ENCODE measurements around the gene LRRC32. TPM values are rescaled to one million over a fixed set of nuclear protein-coding genes. Genes with fewer than 3 reads are reported as not detected.
"Not testable (repeated sequence)": the region's sequence is repeated elsewhere in the genome, so short reads cannot be mapped to it uniquely, and the experiment has no call there.

LRRC32 gene
- total RNA-seq, 1 donor = 37.6 TPM

GRCh38 chr11:76610871-76611475 lies 59.6 kb downstream of the LRRC32 start:
- H3K27me3 ChIP-seq (ENCODE audit: insufficient read depth, low read length) = no peaks in the 10 kb centered on the region
- no peaks in the 10 kb centered on the region for H3K9me3 ChIP-seq (ENCODE audit: low read depth, low read length)
- peak; percentile 84 for DNase-seq (ENCODE audit: insufficient read length, low spot score, missing footprints)
- no peak overlapping the region for H3K4me3 ChIP-seq (ENCODE audit: insufficient read depth, low read length)
- H3K36me3 ChIP-seq (ENCODE audit: insufficient read depth, low read length) = no peaks in the 10 kb centered on the region
- no peak overlapping the region for H3K27ac ChIP-seq (ENCODE audit: low read depth, low read length)
- no peaks in the 10 kb centered on the region for H3K79me2 ChIP-seq (ENCODE audit: insufficient read depth, low read length)
- H3K4me1 ChIP-seq (ENCODE audit: insufficient read depth, low read length) = peaks cover 24% of the 10 kb centered on the region
- no peak for TF ChIP-seq CTCF (IDR thresholded peaks at IDR 0.05; ENCODE audit: extremely low read depth, low read depth, low read length)
- no peaks in the 10 kb centered on the region for H4K20me1 ChIP-seq (ENCODE audit: insufficient read depth, low read length)
- H2AFZ ChIP-seq (ENCODE audit: low read length) = no peak overlapping the region
- H3K4me2 ChIP-seq (ENCODE audit: insufficient read depth, low read length) = no peak overlapping the region

GRCh38 chr11:76610371-76610770 lies 60.2 kb downstream of the LRRC32 start:
- no peak for TF ChIP-seq CTCF (IDR thresholded peaks at IDR 0.05; ENCODE audit: extremely low read depth, low read depth, low read length)
- no peaks in the 10 kb centered on the region for H3K79me2 ChIP-seq (ENCODE audit: insufficient read depth, low read length)
- H3K36me3 ChIP-seq (ENCODE audit: insufficient read depth, low read length) = no peaks in the 10 kb centered on the region
- H4K20me1 ChIP-seq (ENCODE audit: insufficient read depth, low read length) = no peaks in the 10 kb centered on the region
- no peaks in the 10 kb centered on the region for H3K27me3 ChIP-seq (ENCODE audit: insufficient read depth, low read length)
- no peak overlapping the region for H3K27ac ChIP-seq (ENCODE audit: low read depth, low read length)
- H2AFZ ChIP-seq (ENCODE audit: low read length) = no peak overlapping the region
- DNase-seq (ENCODE audit: insufficient read length, low spot score, missing footprints) = no peak
- H3K4me3 ChIP-seq (ENCODE audit: insufficient read depth, low read length) = no peak overlapping the region
- H3K4me2 ChIP-seq (ENCODE audit: insufficient read depth, low read length) = no peak overlapping the region
- H3K9me3 ChIP-seq (ENCODE audit: low read depth, low read length) = no peaks in the 10 kb centered on the region
- H3K4me1 ChIP-seq (ENCODE audit: insufficient read depth, low read length) = peaks cover 18% of the 10 kb centered on the region

GRCh38 chr11:76609736-76610370 lies 60.7 kb downstream of the LRRC32 start:
- peak; percentile 71 for DNase-seq (ENCODE audit: insufficient read length, low spot score, missing footprints)
- Histone ChIP-seq H3K4me3 (ENCODE audit: insufficient read depth, low read length) (no peak overlapping the region), H3K9me3 (ENCODE audit: low read depth, low read length) (no peaks in the 10 kb centered on the region), H3K4me1 (ENCODE audit: insufficient read depth, low read length) (peaks cover 21% of the 10 kb centered on the region), H3K36me3 (ENCODE audit: insufficient read depth, low read length) (no peaks in the 10 kb centered on the region), H3K27me3 (ENCODE audit: insufficient read depth, low read length) (no peaks in the 10 kb centered on the region), H2AFZ (ENCODE audit: low read length) (peak overlapping the region; percentile 56), H4K20me1 (ENCODE audit: insufficient read depth, low read length) (no peaks in the 10 kb centered on the region), H3K79me2 (ENCODE audit: insufficient read depth, low read length) (no peaks in the 10 kb centered on the region), H3K4me2 (ENCODE audit: insufficient read depth, low read length) (no peak overlapping the region), H3K27ac (ENCODE audit: low read depth, low read length) (no peak overlapping the region)
- no peak for TF ChIP-seq CTCF (IDR thresholded peaks at IDR 0.05; ENCODE audit: extremely low read depth, low read depth, low read length)

- H4K20me1 ChIP-seq (ENCODE audit: insufficient read depth, low read length); DNase-seq (ENCODE audit: insufficient read length, low spot score, missing footprints); H3K27ac ChIP-seq (ENCODE audit: low read depth, low read length); H2AFZ ChIP-seq (ENCODE audit: low read length); H3K4me3 ChIP-seq (ENCODE audit: insufficient read depth, low read length); H3K4me2 ChIP-seq (ENCODE audit: insufficient read depth, low read length); H3K9me3 ChIP-seq (ENCODE audit: low read depth, low read length); H3K36me3 ChIP-seq (ENCODE audit: insufficient read depth, low read length); H3K79me2 ChIP-seq (ENCODE audit: insufficient read depth, low read length); H3K27me3 ChIP-seq (ENCODE audit: insufficient read depth, low read length): not testable (repeated sequence)
- H3K4me1 ChIP-seq (ENCODE audit: insufficient read depth, low read length) = peaks cover 18% of the 10 kb centered on the region
These were observed 61.6 kb downstream of the LRRC32 start for GRCh38 chr11:76608879-76609460.

GRCh38 chr11:76608228-76608627 lies 62.3 kb downstream of the LRRC32 start:
- H3K27me3 ChIP-seq (ENCODE audit: insufficient read depth, low read length); H2AFZ ChIP-seq (ENCODE audit: low read length); H3K9me3 ChIP-seq (ENCODE audit: low read depth, low read length); H3K36me3 ChIP-seq (ENCODE audit: insufficient read depth, low read length); DNase-seq (ENCODE audit: insufficient read length, low spot score, missing footprints); H3K4me2 ChIP-seq (ENCODE audit: insufficient read depth, low read length); H3K27ac ChIP-seq (ENCODE audit: low read depth, low read length); H3K79me2 ChIP-seq (ENCODE audit: insufficient read depth, low read length); H3K4me3 ChIP-seq (ENCODE audit: insufficient read depth, low read length); H4K20me1 ChIP-seq (ENCODE audit: insufficient read depth, low read length): not testable (repeated sequence)
- H3K4me1 ChIP-seq (ENCODE audit: insufficient read depth, low read length) = peaks cover 18% of the 10 kb centered on the region

Data from osteoblast (primary cell).